ENCODE measurements around the gene GSC. TPM values are rescaled to one million over a fixed set of nuclear protein-coding genes. Genes with fewer than 3 reads are reported as not detected.
"Not testable (repeated sequence)": the region's sequence is repeated elsewhere in the genome, so short reads cannot be mapped to it uniquely, and the experiment has no call there.

The GSC gene
- polyA plus RNA-seq, 5 donors, result not detected

- no peak for DNase-seq
These were observed 23.8 kb downstream of the GSC start for GRCh38 chr14:94746131-94746530.

GRCh38 chr14:94738751-94739150, 31.2 kb downstream of the GSC start:
- DNase-seq, result no peak

GRCh38 chr14:94738097-94738496, 31.8 kb downstream of the GSC start:
- DNase-seq, result no peak

- DNase-seq, result no peak
These were observed 41.0 kb downstream of the GSC start for GRCh38 chr14:94728950-94729349.

GRCh38 chr14:94728440-94728839, 41.5 kb downstream of the GSC start:
- not testable (repeated sequence) for DNase-seq

- DNase-seq, result not testable (repeated sequence)
These were observed 43.3 kb downstream of the GSC start for GRCh38 chr14:94726649-94727048.

- DNase-seq, result no peak
These were observed 44.9 kb downstream of the GSC start for GRCh38 chr14:94724993-94725392.

- DNase-seq, result no peak
These were observed 47.5 kb downstream of the GSC start for GRCh38 chr14:94722397-94722796.

Other genes starting within 250 kb of the GSC start
- 1 to 10 TPM; 1.1 to 2.7 (median 1.9) TPM for gene SERPINA4, start 208.7 kb downstream of the GSC start, polyA plus RNA-seq (ENCODE audit: insufficient read depth in 1 of 5, insufficient read length in 5 of 5, low replicate concordance in 1 of 5)
- 1 to 10 TPM in 1 of 5 donors, under 1 TPM in 4; 0.28 to 3.7 (median 0.44) TPM for gene SERPINA5, start 188.7 kb downstream of the GSC start, polyA plus RNA-seq (ENCODE audit: insufficient read depth in 1 of 5, insufficient read length in 5 of 5, low replicate concordance in 1 of 5)
- 1 to 10 TPM; 1.0 to 2.4 (median 1.5) TPM for gene SERPINA3, start 157.7 kb downstream of the GSC start, polyA plus RNA-seq (ENCODE audit: insufficient read depth in 1 of 5, insufficient read length in 5 of 5, low replicate concordance in 1 of 5)

Data from right lung (tissue), 5 donors.